ENCODE measurements around the gene KAT7.

DNA sequence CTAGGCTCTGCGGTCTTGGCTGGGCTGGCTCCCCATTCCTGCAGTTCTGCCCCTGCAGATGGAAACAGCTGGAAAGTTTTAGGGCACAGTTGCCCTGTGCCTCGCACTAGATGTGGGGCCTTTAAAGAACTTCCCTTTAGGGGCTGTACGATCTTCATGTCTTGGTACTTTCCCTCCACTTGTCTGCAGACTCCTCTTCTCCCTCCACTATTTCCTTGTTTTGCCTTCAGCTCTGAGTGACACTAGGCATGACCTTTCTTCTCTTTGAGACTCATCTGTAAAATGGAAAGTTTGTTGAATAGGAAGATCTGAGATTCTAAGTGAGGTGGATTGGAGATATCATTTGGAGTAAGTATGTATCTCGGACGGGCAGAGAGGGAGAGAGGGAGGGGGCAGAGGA lies 65.6 kb downstream of the KAT7 start:
- TF ChIP-seq, protein P1, sequence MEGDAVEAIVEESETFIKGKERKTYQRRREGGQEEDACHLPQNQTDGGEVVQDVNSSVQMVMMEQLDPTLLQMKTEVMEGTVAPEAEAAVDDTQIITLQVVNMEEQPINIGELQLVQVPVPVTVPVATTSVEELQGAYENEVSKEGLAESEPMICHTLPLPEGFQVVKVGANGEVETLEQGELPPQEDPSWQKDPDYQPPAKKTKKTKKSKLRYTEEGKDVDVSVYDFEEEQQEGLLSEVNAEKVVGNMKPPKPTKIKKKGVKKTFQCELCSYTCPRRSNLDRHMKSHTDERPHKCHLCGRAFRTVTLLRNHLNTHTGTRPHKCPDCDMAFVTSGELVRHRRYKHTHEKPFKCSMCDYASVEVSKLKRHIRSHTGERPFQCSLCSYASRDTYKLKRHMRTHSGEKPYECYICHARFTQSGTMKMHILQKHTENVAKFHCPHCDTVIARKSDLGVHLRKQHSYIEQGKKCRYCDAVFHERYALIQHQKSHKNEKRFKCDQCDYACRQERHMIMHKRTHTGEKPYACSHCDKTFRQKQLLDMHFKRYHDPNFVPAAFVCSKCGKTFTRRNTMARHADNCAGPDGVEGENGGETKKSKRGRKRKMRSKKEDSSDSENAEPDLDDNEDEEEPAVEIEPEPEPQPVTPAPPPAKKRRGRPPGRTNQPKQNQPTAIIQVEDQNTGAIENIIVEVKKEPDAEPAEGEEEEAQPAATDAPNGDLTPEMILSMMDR (IDR thresholded peaks at IDR 0.05): no peak
- no peak for TF ChIP-seq POLR2A (IDR thresholded peaks at IDR 0.05)

Data from ovary (tissue), 3 donors.